ENCODE results near the gene ZNF280A. TPM values are rescaled to one million over a fixed set of nuclear protein-coding genes. Genes with fewer than 3 reads are reported as not detected.

Gene ZNF280A
- total and polyA plus RNA-seq, 9 donors: 0.10 to 0.17 TPM; not detected in 7

GRCh38 chr22:22467112-22467511, 53.0 kb downstream of the ZNF280A start:
- no peak for DNase-seq
- Histone ChIP-seq H3K27ac (no peak overlapping the region), H3K4me1 (ENCODE audit: insufficient read depth) (no peaks in the 10 kb centered on the region), H3K4me3 (no peak overlapping the region), H3K27me3 (no peaks in the 10 kb centered on the region), H3K36me3 (no peaks in the 10 kb centered on the region), H3K9me3 (no peaks in the 10 kb centered on the region)
- intact Hi-C loops (cut with DNase I): loop anchor here in 2 of 4 donors (5.0 kb wide), 1 partner anchor 485 kb away; no protein-coding TSS in a partner anchor
- 80 to 95% (median 87%) methylated on average over 1 of the region's 1 CpG for WGBS, 3 donors
- TF ChIP-seq EP300 (IDR thresholded peaks at IDR 0.05) (no peak), POLR2A (IDR thresholded peaks at IDR 0.05) (no peak), CTCF (IDR thresholded peaks at IDR 0.05) (no peak)

GRCh38 chr22:22465782-22466181, 54.3 kb downstream of the ZNF280A start:
- H3K4me1 ChIP-seq (ENCODE audit: insufficient read depth): no peaks in the 10 kb centered on the region
- H3K27ac ChIP-seq: no peak overlapping the region
- WGBS, 3 donors: 52 to 73% (median 71%) methylated on average over 1 of the region's 1 CpG
- no peaks in the 10 kb centered on the region for H3K27me3 ChIP-seq
- DNase-seq: no peak
- H3K9me3 ChIP-seq: no peaks in the 10 kb centered on the region
- intact Hi-C loops (cut with DNase I): loop anchor here in 2 of 4 donors (5.0 kb wide), 1 partner anchor 487 kb away; no protein-coding TSS in a partner anchor
- no peak overlapping the region for H3K4me3 ChIP-seq
- TF ChIP-seq EP300 (IDR thresholded peaks at IDR 0.05): no peak
- TF ChIP-seq CTCF (IDR thresholded peaks at IDR 0.05): no peak
- no peak for TF ChIP-seq POLR2A (IDR thresholded peaks at IDR 0.05)
- no peaks in the 10 kb centered on the region for H3K36me3 ChIP-seq

- H3K27ac ChIP-seq: no peak overlapping the region
- no peak overlapping the region for H3K4me3 ChIP-seq
- DNase-seq: no peak
- H3K9me3 ChIP-seq: no peaks in the 10 kb centered on the region
- no peak for TF ChIP-seq POLR2A (IDR thresholded peaks at IDR 0.05)
- no peak for TF ChIP-seq CTCF (IDR thresholded peaks at IDR 0.05)
- no peak for TF ChIP-seq EP300 (IDR thresholded peaks at IDR 0.05)
- H3K27me3 ChIP-seq: no peaks in the 10 kb centered on the region
- WGBS, 3 donors: 77 to 82% (median 82%) methylated on average over 7 of the region's 7 CpGs
- intact Hi-C loops (cut with DNase I): loop anchor here in 2 of 4 donors (5.0 kb wide), 1 partner anchor 487 kb away; no protein-coding TSS in a partner anchor
- H3K36me3 ChIP-seq: no peaks in the 10 kb centered on the region
- H3K4me1 ChIP-seq (ENCODE audit: insufficient read depth): no peaks in the 10 kb centered on the region
Measured at GRCh38 chr22:22465094-22465602, 54.9 kb downstream of the ZNF280A start.

GRCh38 chr22:22464541-22465054, 55.5 kb downstream of the ZNF280A start:
- Histone ChIP-seq H3K36me3 (no peaks in the 10 kb centered on the region), H3K9me3 (no peaks in the 10 kb centered on the region), H3K4me3 (no peak overlapping the region), H3K27ac (no peak overlapping the region), H3K27me3 (no peaks in the 10 kb centered on the region), H3K4me1 (ENCODE audit: insufficient read depth) (no peaks in the 10 kb centered on the region)
- intact Hi-C loops (cut with DNase I): loop anchor here in 2 of 4 donors (5.0 kb wide), 1 partner anchor 488 kb away; no protein-coding TSS in a partner anchor
- DNase-seq: no peak
- TF ChIP-seq EP300 (IDR thresholded peaks at IDR 0.05): no peak
- TF ChIP-seq POLR2A (IDR thresholded peaks at IDR 0.05): no peak
- TF ChIP-seq CTCF (IDR thresholded peaks at IDR 0.05): no peak
- 80 to 83% (median 82%) methylated on average over 11 of the region's 11 CpGs for WGBS, 3 donors

Measured in ovary (tissue), 9 donors.